Smooth muscle cell (in vitro differentiated cells): Measurements from ENCODE around the gene CUX1. TPM values are rescaled to one million over a fixed set of nuclear protein-coding genes. Genes with fewer than 3 reads are reported as not detected.

ENCODE experiments used
- DNase-seq: peaks from one replicate; lab custom pipeline; 2025; ENCODE audit not compliant: unreplicated experiment; lab: John Stamatoyannopoulos, UW
- H2AFZ ChIP-seq: fragments of 200-600 bp; sonication (generic); 2 replicates; pipeline ENCODE4 v1.6.0; 2016; ENCODE audit warnings: antibody characterized with exemption, low read depth, mild to moderate bottlenecking
- H3F3A ChIP-seq: fragments of 200-600 bp; sonication (generic); 2 replicates; pipeline ENCODE4 v1.6.0; 2017; ENCODE audit warnings: antibody characterized with exemption, low read depth
- H3K27ac ChIP-seq: fragments of 200-600 bp; sonication (generic); 2 replicates; pipeline ENCODE4 v1.5.1; 2016; ENCODE audit warnings: low read depth, mild to moderate bottlenecking
- H3K27me3 ChIP-seq: fragments of 200-600 bp; sonication (generic); 2 replicates; pipeline ENCODE4 v1.6.1; 2016; ENCODE audit warnings: low read depth, mild to moderate bottlenecking
- H3K36me3 ChIP-seq: fragments of 200-600 bp; sonication (generic); 2 replicates; pipeline ENCODE4 v1.5.1; 2016; ENCODE audit warnings: low read depth
- H3K4me1 ChIP-seq: fragments of 200-600 bp; sonication (generic); 2 replicates; pipeline ENCODE4 v1.5.1; 2016; ENCODE audit warnings: low read depth
- H3K4me2 ChIP-seq: fragments of 200-600 bp; sonication (generic); 2 replicates; pipeline ENCODE4 v1.6.0; 2016; ENCODE audit warnings: mild to moderate bottlenecking
- H3K4me3 ChIP-seq: fragments of 200-600 bp; sonication (generic); 2 replicates; pipeline ENCODE4 v1.5.1; 2016; ENCODE audit warnings: mild to moderate bottlenecking
- H3K79me2 ChIP-seq: fragments of 200-600 bp; sonication (generic); 2 replicates; pipeline ENCODE4 v1.6.0; 2016; ENCODE audit warnings: low read depth, mild to moderate bottlenecking
- H3K9ac ChIP-seq: fragments of 200-600 bp; sonication (generic); 2 replicates; pipeline ENCODE4 v1.6.0; 2016; ENCODE audit warnings: low read depth
- H3K9me3 ChIP-seq: fragments of 200-600 bp; sonication (generic); replicated peaks from 2 replicates; pipeline ENCODE4 v1.5.1; 2016; ENCODE audit warnings: low read depth
- H4K20me1 ChIP-seq: fragments of 200-600 bp; sonication (generic); 2 replicates; pipeline ENCODE4 v1.6.0; 2016; ENCODE audit warnings: low read depth
- WGBS: methylation state at CpG from one replicate; pipeline ENCODE4 v1.1.7; 2016; ENCODE audit warnings: low lambda C conversion rate; 5-methylcytosine and 5-hydroxymethylcytosine counted together
- polyA plus RNA-seq: library from polyadenylated mRNA; unstranded; fragments of >200 nt; fragmentation: Nextera tagmentation; extraction: Ambion mirVana; gene quantifications from 2 replicates; pipeline ENCODE4 v1.2.1, GENCODE V29; 2016
- total RNA-seq: library from RNA; depleted of rRNA; stranded (reverse); fragments of >200 nt; gene quantifications from 2 replicates; pipeline ENCODE4 v1.2.3, GENCODE V29; 2014
- TF ChIP-seq, protein P1 (sequence below): fragments of 200-600 bp; sonication (generic); IDR thresholded peaks from 2 replicates; pipeline ENCODE4 v1.5.1; 2017; ENCODE audit warnings: borderline replicate concordance, mild to moderate bottlenecking, antibody characterized with exemption; ENCODE audit not compliant: insufficient read depth, poor library complexity, severe bottlenecking

The CUX1 gene
- total and polyA plus RNA-seq, 2 experiments from 2014 or later: 56.3 to 78.4 TPM

DNA sequence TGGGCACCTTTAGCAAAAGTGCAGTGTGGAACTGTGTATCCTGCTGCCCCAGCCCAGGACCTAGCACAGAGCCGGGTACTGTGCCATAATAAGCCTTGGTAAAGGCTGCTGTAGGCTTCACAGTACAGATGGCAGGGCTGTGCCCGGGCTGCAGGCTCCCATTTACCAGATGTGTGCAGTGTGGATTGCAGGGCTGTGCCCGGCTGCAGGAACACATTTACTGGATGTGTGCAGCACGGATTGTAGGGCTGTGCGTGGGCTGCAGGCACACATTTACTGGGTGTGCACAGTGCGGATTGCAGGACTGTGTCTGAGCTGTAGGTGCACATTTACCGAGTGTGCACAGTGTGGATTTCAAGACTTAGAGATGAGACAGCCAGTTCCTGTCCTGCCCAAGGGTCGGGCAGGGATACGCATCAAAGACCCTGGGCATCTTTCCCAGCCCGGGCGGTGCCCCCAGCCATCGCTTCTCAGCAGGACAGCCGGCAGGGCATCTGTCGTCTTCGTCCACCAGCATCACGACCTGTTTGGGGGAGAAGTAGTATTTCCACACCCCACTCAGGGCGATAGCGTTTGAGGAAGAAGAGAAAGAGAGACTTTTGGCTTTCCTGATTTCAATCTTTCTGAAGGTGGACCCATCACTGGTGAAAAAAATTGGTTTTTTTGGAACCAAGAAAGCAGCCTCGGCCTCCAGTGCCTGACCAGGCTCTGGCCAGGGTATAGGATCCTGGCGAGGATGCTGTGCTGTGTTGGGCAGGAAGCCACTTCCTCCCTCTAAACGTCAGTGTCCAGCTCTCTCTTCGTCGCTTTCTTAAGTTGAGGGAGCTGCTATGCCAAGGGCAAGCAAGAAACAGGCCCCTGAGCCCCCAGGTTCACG is 180.8 kb downstream of the CUX1 start:
- peaks cover 4% of the 10 kb centered on the region for H3K4me1 ChIP-seq
- no peak overlapping the region for H3K4me3 ChIP-seq
- no peaks in the 10 kb centered on the region for H3K9me3 ChIP-seq
- no peak overlapping the region for H3K9ac ChIP-seq
- peaks cover 99% of the 10 kb centered on the region for H4K20me1 ChIP-seq
- no peaks in the 10 kb centered on the region for H3K27me3 ChIP-seq
- H2AFZ ChIP-seq: no peak overlapping the region
- no peak overlapping the region for H3K27ac ChIP-seq
- no peaks in the 10 kb centered on the region for H3K36me3 ChIP-seq
- no peak for DNase-seq
- H3F3A ChIP-seq: no peaks in the 10 kb centered on the region
- TF ChIP-seq, protein P1, sequence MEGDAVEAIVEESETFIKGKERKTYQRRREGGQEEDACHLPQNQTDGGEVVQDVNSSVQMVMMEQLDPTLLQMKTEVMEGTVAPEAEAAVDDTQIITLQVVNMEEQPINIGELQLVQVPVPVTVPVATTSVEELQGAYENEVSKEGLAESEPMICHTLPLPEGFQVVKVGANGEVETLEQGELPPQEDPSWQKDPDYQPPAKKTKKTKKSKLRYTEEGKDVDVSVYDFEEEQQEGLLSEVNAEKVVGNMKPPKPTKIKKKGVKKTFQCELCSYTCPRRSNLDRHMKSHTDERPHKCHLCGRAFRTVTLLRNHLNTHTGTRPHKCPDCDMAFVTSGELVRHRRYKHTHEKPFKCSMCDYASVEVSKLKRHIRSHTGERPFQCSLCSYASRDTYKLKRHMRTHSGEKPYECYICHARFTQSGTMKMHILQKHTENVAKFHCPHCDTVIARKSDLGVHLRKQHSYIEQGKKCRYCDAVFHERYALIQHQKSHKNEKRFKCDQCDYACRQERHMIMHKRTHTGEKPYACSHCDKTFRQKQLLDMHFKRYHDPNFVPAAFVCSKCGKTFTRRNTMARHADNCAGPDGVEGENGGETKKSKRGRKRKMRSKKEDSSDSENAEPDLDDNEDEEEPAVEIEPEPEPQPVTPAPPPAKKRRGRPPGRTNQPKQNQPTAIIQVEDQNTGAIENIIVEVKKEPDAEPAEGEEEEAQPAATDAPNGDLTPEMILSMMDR: no peak
- WGBS: 84% methylated on average over 24 of the region's 24 CpGs
- peaks cover 39% of the 10 kb centered on the region for H3K79me2 ChIP-seq
- H3K4me2 ChIP-seq: no peak overlapping the region

DNA sequence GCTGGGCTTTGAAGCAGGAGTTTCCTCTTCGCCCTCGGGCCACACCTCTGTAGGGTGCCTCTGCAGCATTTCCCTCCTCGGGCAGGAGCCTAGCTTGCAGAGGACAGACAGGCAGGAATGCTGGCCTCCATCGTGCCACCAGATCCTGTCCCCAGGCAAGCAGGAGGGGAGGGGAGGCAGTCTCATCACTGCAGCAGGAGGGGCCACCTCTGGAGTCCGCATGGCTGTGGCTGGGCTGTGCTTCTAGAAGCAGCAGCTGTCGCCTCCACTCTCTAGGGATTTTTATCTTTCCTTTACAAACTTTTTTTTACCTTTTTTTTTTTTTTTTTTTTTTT is 181.4 kb downstream of the CUX1 start:
- Histone ChIP-seq H2AFZ (no peak overlapping the region), H3K79me2 (peaks cover 35% of the 10 kb centered on the region), H3F3A (no peaks in the 10 kb centered on the region), H4K20me1 (peaks cover 99% of the 10 kb centered on the region), H3K4me2 (no peak overlapping the region), H3K27ac (no peak overlapping the region), H3K27me3 (no peaks in the 10 kb centered on the region), H3K4me3 (no peak overlapping the region), H3K9me3 (no peaks in the 10 kb centered on the region), H3K9ac (no peak overlapping the region), H3K4me1 (peaks cover 4% of the 10 kb centered on the region), H3K36me3 (no peaks in the 10 kb centered on the region)
- WGBS: 33% methylated on average over 6 of the region's 6 CpGs
- no peak for DNase-seq
- TF ChIP-seq, protein P1: no peak

DNA sequence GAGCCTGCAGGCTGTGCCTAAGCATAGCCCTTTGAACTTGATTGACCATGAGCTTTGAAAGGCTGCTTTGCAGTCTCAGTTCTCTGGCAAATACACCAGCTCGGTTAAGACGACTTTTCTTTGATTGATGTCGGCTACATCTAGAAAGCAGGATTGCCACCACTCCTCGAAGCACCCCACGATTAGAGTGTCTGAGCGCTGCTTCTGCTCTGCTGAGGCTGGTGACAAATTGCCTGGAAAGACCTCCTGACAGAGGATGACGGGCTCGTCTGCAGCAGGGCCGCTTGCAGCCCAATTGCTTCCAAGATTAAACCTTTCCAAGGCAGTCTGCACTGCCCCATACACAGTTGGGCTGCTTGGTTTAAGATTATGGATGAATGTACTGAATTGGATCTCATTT is 182.0 kb downstream of the CUX1 start:
- DNase-seq: no peak
- Histone ChIP-seq H3K9ac (no peak overlapping the region), H3K36me3 (no peaks in the 10 kb centered on the region), H4K20me1 (peaks cover 99% of the 10 kb centered on the region), H3K4me1 (peaks cover 4% of the 10 kb centered on the region), H3K4me2 (no peak overlapping the region), H3K79me2 (peaks cover 39% of the 10 kb centered on the region), H3F3A (no peaks in the 10 kb centered on the region), H3K27ac (no peak overlapping the region), H3K9me3 (no peaks in the 10 kb centered on the region), H3K27me3 (no peaks in the 10 kb centered on the region), H2AFZ (no peak overlapping the region), H3K4me3 (no peak overlapping the region)
- WGBS: 33% methylated on average over 9 of the region's 9 CpGs
- TF ChIP-seq, protein P1: no peak

DNA sequence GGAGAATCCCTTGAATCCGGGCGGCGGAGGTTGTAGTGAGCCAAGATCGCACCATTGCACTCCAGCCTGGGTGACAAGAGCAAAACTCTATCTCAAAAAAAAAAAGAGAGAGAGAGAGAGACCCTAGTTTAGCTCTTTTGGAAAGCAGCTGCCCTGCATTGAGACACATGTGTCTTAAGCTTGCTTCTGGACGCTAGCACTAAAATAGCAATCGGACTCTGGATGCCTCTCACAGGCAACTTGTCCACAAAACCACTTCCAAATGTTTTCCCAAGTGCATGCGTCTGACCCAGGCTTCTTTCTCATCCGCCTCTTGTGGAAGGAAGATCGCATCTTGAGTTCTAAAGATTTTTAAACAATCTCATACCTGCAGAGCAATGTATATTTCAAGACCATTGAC is 182.7 kb downstream of the CUX1 start:
- H3F3A ChIP-seq: no peaks in the 10 kb centered on the region
- TF ChIP-seq, protein P1: no peak
- H3K27ac ChIP-seq: no peak overlapping the region
- no peak overlapping the region for H2AFZ ChIP-seq
- DNase-seq: no peak
- no peak overlapping the region for H3K4me2 ChIP-seq
- no peaks in the 10 kb centered on the region for H3K27me3 ChIP-seq
- no peaks in the 10 kb centered on the region for H3K9me3 ChIP-seq
- 67% methylated on average over 9 of the region's 9 CpGs for WGBS
- peaks cover 43% of the 10 kb centered on the region for H3K79me2 ChIP-seq
- no peak overlapping the region for H3K4me3 ChIP-seq
- no peak overlapping the region for H3K9ac ChIP-seq
- H3K4me1 ChIP-seq: peaks cover 4% of the 10 kb centered on the region
- H3K36me3 ChIP-seq: no peaks in the 10 kb centered on the region
- peaks cover 99% of the 10 kb centered on the region for H4K20me1 ChIP-seq
